ENCODE data around the gene IFITM2.
A peak's percentile ranks its signal among the peaks of the same experiment; 100 is the strongest.

GRCh38 chr11:297586-298405 lies 9.8 kb upstream of the IFITM2 start:
- TF ChIP-seq, protein P1, sequence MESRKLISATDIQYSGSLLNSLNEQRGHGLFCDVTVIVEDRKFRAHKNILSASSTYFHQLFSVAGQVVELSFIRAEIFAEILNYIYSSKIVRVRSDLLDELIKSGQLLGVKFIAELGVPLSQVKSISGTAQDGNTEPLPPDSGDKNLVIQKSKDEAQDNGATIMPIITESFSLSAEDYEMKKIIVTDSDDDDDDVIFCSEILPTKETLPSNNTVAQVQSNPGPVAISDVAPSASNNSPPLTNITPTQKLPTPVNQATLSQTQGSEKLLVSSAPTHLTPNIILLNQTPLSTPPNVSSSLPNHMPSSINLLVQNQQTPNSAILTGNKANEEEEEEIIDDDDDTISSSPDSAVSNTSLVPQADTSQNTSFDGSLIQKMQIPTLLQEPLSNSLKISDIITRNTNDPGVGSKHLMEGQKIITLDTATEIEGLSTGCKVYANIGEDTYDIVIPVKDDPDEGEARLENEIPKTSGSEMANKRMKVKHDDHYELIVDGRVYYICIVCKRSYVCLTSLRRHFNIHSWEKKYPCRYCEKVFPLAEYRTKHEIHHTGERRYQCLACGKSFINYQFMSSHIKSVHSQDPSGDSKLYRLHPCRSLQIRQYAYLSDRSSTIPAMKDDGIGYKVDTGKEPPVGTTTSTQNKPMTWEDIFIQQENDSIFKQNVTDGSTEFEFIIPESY (CRISPR knock-in tag; IDR thresholded peaks at IDR 0.05), result no peak
- TF ChIP-seq NR2C2 (CRISPR knock-in tag; IDR thresholded peaks at IDR 0.05; ENCODE audit: borderline replicate concordance) (no peak), CTCF (CRISPR knock-in tag; IDR thresholded peaks at IDR 0.05) (peak; percentile 33), ZNF567 (CRISPR knock-in tag; IDR thresholded peaks at IDR 0.05; ENCODE audit: borderline replicate concordance) (no peak), ZNF331 (CRISPR knock-in tag; IDR thresholded peaks at IDR 0.05) (no peak), ZFP1 (CRISPR knock-in tag; IDR thresholded peaks at IDR 0.05) (no peak), ZBTB1 (CRISPR knock-in tag; IDR thresholded peaks at IDR 0.05; ENCODE audit: borderline replicate concordance) (no peak), MAZ (IDR thresholded peaks at IDR 0.05; ENCODE audit: borderline replicate concordance, low read depth, low read length) (no peak), MAZ (CRISPR knock-in tag; IDR thresholded peaks at IDR 0.05; ENCODE audit: low read depth) (no peak), ETV6 (CRISPR knock-in tag; conservative IDR thresholded peaks at IDR 0.05) (no peak)
- TF ChIP-seq, protein P2, sequence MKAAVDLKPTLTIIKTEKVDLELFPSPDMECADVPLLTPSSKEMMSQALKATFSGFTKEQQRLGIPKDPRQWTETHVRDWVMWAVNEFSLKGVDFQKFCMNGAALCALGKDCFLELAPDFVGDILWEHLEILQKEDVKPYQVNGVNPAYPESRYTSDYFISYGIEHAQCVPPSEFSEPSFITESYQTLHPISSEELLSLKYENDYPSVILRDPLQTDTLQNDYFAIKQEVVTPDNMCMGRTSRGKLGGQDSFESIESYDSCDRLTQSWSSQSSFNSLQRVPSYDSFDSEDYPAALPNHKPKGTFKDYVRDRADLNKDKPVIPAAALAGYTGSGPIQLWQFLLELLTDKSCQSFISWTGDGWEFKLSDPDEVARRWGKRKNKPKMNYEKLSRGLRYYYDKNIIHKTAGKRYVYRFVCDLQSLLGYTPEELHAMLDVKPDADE (CRISPR knock-in tag; IDR thresholded peaks at IDR 0.05), result no peak
- TF ChIP-seq, protein P3, sequence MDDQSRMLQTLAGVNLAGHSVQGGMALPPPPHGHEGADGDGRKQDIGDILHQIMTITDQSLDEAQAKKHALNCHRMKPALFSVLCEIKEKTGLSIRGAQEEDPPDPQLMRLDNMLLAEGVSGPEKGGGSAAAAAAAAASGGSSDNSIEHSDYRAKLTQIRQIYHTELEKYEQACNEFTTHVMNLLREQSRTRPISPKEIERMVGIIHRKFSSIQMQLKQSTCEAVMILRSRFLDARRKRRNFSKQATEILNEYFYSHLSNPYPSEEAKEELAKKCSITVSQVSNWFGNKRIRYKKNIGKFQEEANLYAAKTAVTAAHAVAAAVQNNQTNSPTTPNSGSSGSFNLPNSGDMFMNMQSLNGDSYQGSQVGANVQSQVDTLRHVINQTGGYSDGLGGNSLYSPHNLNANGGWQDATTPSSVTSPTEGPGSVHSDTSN (CRISPR knock-in tag; IDR thresholded peaks at IDR 0.05; ENCODE audit: borderline replicate concordance), result no peak

Data from HepG2 (cell line).